Peyer's patch (tissue), 4 donors: ENCODE data around the gene CYB561D2.

Source experiments
- POLR2A ChIP-seq, 2 donors: fragments of 450-650 bp; IDR thresholded peaks; one replicate each; pipeline ENCODE4 v1.5.1; 2017; ENCODE audit warnings: antibody characterized with exemption in 2 of 2, mild to moderate bottlenecking in 2 of 2, moderate library complexity in 2 of 2
- TF ChIP-seq, protein P1 (sequence below), 6 experiments: fragments of 450-650 bp in 4 of 6; fragments of 200-600 bp in 2 of 6; sonication (generic) in 1 of 6; IDR thresholded peaks; one replicate each; pipeline ENCODE4 v1.5.1; 2017 to 2019; ENCODE audit warnings: antibody characterized with exemption in 6 of 6, mild to moderate bottlenecking in 3 of 6, moderate library complexity in 1 of 6

DNA sequence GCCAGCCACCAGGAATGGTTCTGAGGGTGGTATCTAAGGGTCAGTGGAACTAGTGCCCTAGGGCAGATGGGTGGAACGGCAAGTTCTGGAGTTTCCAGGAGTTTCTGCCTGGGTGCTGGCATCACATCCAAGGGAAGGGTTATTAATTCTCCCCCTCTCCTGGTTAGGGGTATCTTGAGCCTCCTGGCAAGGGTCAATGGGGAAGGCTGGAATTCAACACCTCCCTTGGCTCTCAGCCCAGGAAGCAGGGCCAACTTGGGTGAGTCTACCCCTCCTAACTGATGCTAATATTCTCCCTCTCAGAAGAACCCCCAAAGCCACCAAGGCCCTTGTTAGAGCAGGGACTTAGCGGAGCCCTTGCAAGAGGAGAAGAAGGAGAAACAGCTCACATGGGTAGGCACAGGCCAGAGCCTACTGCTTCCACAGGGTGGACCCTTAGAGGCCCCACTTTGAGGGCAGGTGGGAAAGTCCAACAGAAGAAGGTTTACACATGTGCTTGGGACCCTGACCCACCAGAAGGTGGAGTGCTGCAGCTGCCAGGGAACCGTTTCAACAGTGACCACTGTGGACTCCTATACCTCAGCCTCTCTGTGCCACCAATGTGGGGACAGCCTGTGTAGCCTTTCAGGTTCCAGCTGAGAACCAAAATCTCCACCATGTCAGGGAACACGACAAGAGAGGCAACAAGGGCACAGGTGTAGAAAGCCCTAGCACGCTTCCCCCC, 5.3 kb downstream of the CYB561D2 start:
- no peak for TF ChIP-seq POLR2A (IDR thresholded peaks at IDR 0.05)
- TF ChIP-seq, protein P1, sequence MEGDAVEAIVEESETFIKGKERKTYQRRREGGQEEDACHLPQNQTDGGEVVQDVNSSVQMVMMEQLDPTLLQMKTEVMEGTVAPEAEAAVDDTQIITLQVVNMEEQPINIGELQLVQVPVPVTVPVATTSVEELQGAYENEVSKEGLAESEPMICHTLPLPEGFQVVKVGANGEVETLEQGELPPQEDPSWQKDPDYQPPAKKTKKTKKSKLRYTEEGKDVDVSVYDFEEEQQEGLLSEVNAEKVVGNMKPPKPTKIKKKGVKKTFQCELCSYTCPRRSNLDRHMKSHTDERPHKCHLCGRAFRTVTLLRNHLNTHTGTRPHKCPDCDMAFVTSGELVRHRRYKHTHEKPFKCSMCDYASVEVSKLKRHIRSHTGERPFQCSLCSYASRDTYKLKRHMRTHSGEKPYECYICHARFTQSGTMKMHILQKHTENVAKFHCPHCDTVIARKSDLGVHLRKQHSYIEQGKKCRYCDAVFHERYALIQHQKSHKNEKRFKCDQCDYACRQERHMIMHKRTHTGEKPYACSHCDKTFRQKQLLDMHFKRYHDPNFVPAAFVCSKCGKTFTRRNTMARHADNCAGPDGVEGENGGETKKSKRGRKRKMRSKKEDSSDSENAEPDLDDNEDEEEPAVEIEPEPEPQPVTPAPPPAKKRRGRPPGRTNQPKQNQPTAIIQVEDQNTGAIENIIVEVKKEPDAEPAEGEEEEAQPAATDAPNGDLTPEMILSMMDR (IDR thresholded peaks at IDR 0.05) = no peak
